Dermis microvascular lymphatic vessel endothelial cell (primary cell): ENCODE measurements around the gene MAGEA12. TPM values are rescaled to one million over a fixed set of nuclear protein-coding genes. Genes with fewer than 3 reads are reported as not detected.
"Not testable (repeated sequence)": the region's sequence is repeated elsewhere in the genome, so short reads cannot be mapped to it uniquely, and the experiment has no call there.

ENCODE experiments used
- DNase-seq, 2 donors: peaks; one replicate each; pipeline versions ENCODE4 v3.0.0 to v3.0.0-alpha.2; 2010; ENCODE audit warnings: low read depth in 2 of 2
- total RNA-seq: library from RNA; depleted of rRNA; stranded (reverse); fragments of >200 nt; gene quantifications from 2 replicates; pipeline ENCODE4 v1.2.1, GENCODE V29; 2014

MAGEA12 gene
- total RNA-seq, 1 donor from 2014 or later: not detected

GRCh38 chrX:152761582-152761981 is 28.0 kb downstream of the MAGEA12 start:
- not testable (repeated sequence) for DNase-seq

DNA sequence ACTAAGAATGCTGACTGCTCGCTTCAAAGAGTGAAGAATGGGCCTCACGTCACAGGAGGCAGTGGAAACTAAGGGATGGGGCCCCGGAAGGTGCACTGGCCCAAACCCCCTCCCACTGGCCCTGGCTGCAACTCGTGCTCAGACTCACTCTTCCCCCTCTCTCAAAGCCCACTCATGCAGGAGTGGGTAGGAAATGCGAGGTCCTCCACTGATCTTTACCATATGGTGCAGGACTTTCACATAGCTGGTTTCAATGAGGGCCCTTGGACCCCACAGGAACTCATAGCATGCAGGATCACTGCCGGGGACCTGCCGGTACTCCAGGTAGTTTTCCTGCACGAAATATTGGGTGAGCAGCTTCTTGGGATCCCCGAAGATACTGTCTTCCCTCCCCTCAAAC is 33.0 kb downstream of the MAGEA12 start:
- not testable (repeated sequence) for DNase-seq

GRCh38 chrX:152769549-152770289 is 36.2 kb downstream of the MAGEA12 start, which contains the start of gene MAGEA6:
MAGEA6 (minus strand) TSS chrX:152769689; CDS start chrX:152767650, 2,039 bp downstream.
- DNase-seq: not testable (repeated sequence)

- not testable (repeated sequence) for DNase-seq
Measured at GRCh38 chrX:152787062-152787461, 53.5 kb downstream of the MAGEA12 start.

Other genes with a start within 250 kb of the MAGEA12 start
- not detected in 2 replicates for gene GABRQ, start 95.9 kb upstream of the MAGEA12 start, total RNA-seq
- gene MAGEA3, start 35.0 kb upstream of the MAGEA12 start, total RNA-seq: not detected in 2 replicates
- not detected in 2 replicates for gene CSAG2, start 24.5 kb upstream of the MAGEA12 start, total RNA-seq
- not detected in 2 replicates for gene MAGEA2B, start 19.1 kb upstream of the MAGEA12 start, total RNA-seq
- gene CSAG1, start within 50 bp of the MAGEA12 start, total RNA-seq: not detected in 2 replicates
- not detected in 2 replicates for gene MAGEA2, start 20.1 kb downstream of the MAGEA12 start, total RNA-seq
- not detected in 2 replicates for gene CSAG3, start 25.5 kb downstream of the MAGEA12 start, total RNA-seq
- gene MAGEA6, start 35.9 kb downstream of the MAGEA12 start, total RNA-seq: not detected in 2 replicates
- gene CETN2, start 97.0 kb downstream of the MAGEA12 start, total RNA-seq: 14.4 and 17.3 TPM in 2 replicates
- 13.9 and 15.5 TPM in 2 replicates for gene NSDHL, start 97.3 kb downstream of the MAGEA12 start, total RNA-seq
- gene ZNF185, start 164.3 kb downstream of the MAGEA12 start, total RNA-seq: 6.5 and 8.5 TPM in 2 replicates